H1 (cell line): ENCODE results near the gene C22orf39. TPM values are rescaled to one million over a fixed set of nuclear protein-coding genes. Genes with fewer than 3 reads are reported as not detected.

Experiments
- CTCF ChIA-PET: fragments of 300-600 bp; sonication (Branson Sonifier 250); formaldehyde crosslinking; loops from one replicate; lab custom pipeline; 2021; ENCODE audit not compliant: partially characterized antibody; lab: Charles Lee
- POLR2A ChIA-PET: fragments of 300-600 bp; sonication (Branson Sonifier 250); formaldehyde crosslinking; loops from one replicate; lab custom pipeline; 2021; ENCODE audit warnings: inconsistent platforms; ENCODE audit not compliant: partially characterized antibody; lab: Charles Lee
- DNase-seq, 2 experiments: peaks; one replicate each; pipeline versions ENCODE4 v3.0.0 to v3.0.0-alpha.2; 2010 to 2022; ENCODE audit warnings: low spot score in 2 of 2, low read depth in 1 of 2, mixed read lengths in 1 of 2
- FAIRE-seq: peaks from 2 replicates; lab custom pipeline; 2011; peaks lifted over from hg19 to GRCh38; lab: Jason Lieb, UNC
- H2AFZ ChIP-seq: 2 replicates; pipeline ENCODE4 v1.8.1; 2012; ENCODE audit warnings: low read length, inconsistent platforms
- H2AK5ac ChIP-seq: 2 replicates; pipeline ENCODE4 v1.6.1; 2013; ENCODE audit warnings: low read depth, low read length
- H2BK120ac ChIP-seq: replicated peaks from 2 replicates; pipeline ENCODE3; 2013; ENCODE audit warnings: low read depth, low read length, inconsistent platforms
- H2BK12ac ChIP-seq: 2 replicates; pipeline ENCODE4 v1.6.1; 2013; ENCODE audit warnings: low read depth, low read length
- H2BK15ac ChIP-seq: 2 replicates; pipeline ENCODE4 v1.6.1; 2013; ENCODE audit warnings: low read length
- H2BK20ac ChIP-seq: 2 replicates; pipeline ENCODE4 v1.6.1; 2013; ENCODE audit warnings: low read length
- H2BK5ac ChIP-seq: 2 replicates; pipeline ENCODE4 v1.6.1; 2013; ENCODE audit warnings: low read depth, low read length
- H3K14ac ChIP-seq: 2 replicates; pipeline ENCODE4 v1.6.1; 2013; ENCODE audit warnings: inconsistent platforms; ENCODE audit not compliant: insufficient read length
- H3K18ac ChIP-seq: 2 replicates; pipeline ENCODE4 v1.6.1; 2013; ENCODE audit warnings: low read length; ENCODE audit errors: extremely low read depth
- H3K23ac ChIP-seq: 2 replicates; pipeline ENCODE4 v1.6.1; 2013; ENCODE audit warnings: inconsistent platforms; ENCODE audit not compliant: insufficient read length
- H3K23me2 ChIP-seq: 2 replicates; pipeline ENCODE4 v1.6.1; 2013; ENCODE audit warnings: low read depth, low read length
- H3K27ac ChIP-seq: 2 replicates; pipeline ENCODE4 v1.6.1; 2011; ENCODE audit warnings: low read depth, low read length, inconsistent platforms
- H3K27me3 ChIP-seq, 4 experiments: replicated peaks in 1 of 4; 1 replicate in 1 of 4; 2 replicates in 3 of 4; pipeline versions ENCODE4 v1.6.1 to v1.8.1; 2011 to 2013; ENCODE audit warnings: low read length in 3 of 4, mild to moderate bottlenecking in 3 of 4, inconsistent platforms in 2 of 4, mixed read lengths in 2 of 4, moderate library complexity in 1 of 4; ENCODE audit not compliant: control insufficient read depth in 3 of 4, insufficient read depth in 3 of 4; ENCODE audit errors: extremely low read depth in 1 of 4
- H3K36me3 ChIP-seq, 4 experiments: 2 replicates each; pipeline versions ENCODE4 v1.6.1 to v1.8.1; 2011 to 2013; ENCODE audit warnings: mild to moderate bottlenecking in 4 of 4, low read length in 3 of 4, moderate library complexity in 2 of 4, control low read depth in 1 of 4, inconsistent platforms in 1 of 4; ENCODE audit not compliant: insufficient read depth in 4 of 4, control insufficient read depth in 2 of 4
- H3K4ac ChIP-seq: replicated peaks from 2 replicates; pipeline ENCODE3; 2013; ENCODE audit warnings: low read length, low read depth, mixed read lengths, inconsistent platforms; ENCODE audit not compliant: insufficient read length
- H3K4me1 ChIP-seq, 4 experiments: replicated peaks in 1 of 4; 1 replicate in 1 of 4; 2 replicates in 3 of 4; pipeline versions ENCODE4 v1.6.1 to v1.8.1; 2011 to 2013; ENCODE audit warnings: low read length in 3 of 4, inconsistent platforms in 2 of 4, mixed read lengths in 1 of 4; ENCODE audit not compliant: insufficient read depth in 4 of 4, control insufficient read depth in 3 of 4
- H3K4me2 ChIP-seq, 2 experiments: 2 replicates each; pipeline versions ENCODE4 v1.6.1 to v1.8.1; 2011 to 2013; ENCODE audit warnings: low read depth in 2 of 2, low read length in 2 of 2, control low read depth in 1 of 2, inconsistent platforms in 1 of 2, mild to moderate bottlenecking in 1 of 2; ENCODE audit not compliant: insufficient read depth in 1 of 2
- H3K4me3 ChIP-seq, 4 experiments: fragments of 200-600, 300-600 bp in 1 of 4; sonication (generic), shearing (Covaris generic), sonication (Bioruptor Twin) in 1 of 4; 2 replicates each; pipeline versions ENCODE4 v1.5.1 to v1.8.1; 2011 to 2016; ENCODE audit warnings: low read length in 4 of 4, low read depth in 3 of 4, control low read depth in 2 of 4, inconsistent platforms in 2 of 4, mild to moderate bottlenecking in 2 of 4, mixed read lengths in 1 of 4, moderate library complexity in 1 of 4; ENCODE audit not compliant: insufficient read depth in 2 of 4; ENCODE audit errors: extremely low read depth in 1 of 4
- H3K56ac ChIP-seq: replicated peaks from 2 replicates; pipeline ENCODE3; 2013; ENCODE audit warnings: low read depth, mild to moderate bottlenecking, mixed read lengths, low read length, inconsistent platforms; ENCODE audit not compliant: insufficient read length
- H3K79me1 ChIP-seq: 2 replicates; pipeline ENCODE4 v1.6.1; 2013; ENCODE audit warnings: low read depth, low read length, control low read depth
- H3K79me2 ChIP-seq, 2 experiments: 2 replicates each; pipeline versions ENCODE4 v1.6.1 to v1.8.1; 2012 to 2013; ENCODE audit warnings: low read length in 2 of 2, mild to moderate bottlenecking in 2 of 2, inconsistent platforms in 1 of 2; ENCODE audit not compliant: insufficient read depth in 2 of 2, control insufficient read depth in 1 of 2
- H3K9ac ChIP-seq, 4 experiments: replicated peaks in 1 of 4; 1 replicate in 1 of 4; 2 replicates in 3 of 4; pipeline versions ENCODE4 v1.6.1 to v1.8.1; 2011 to 2013; ENCODE audit warnings: low read depth in 3 of 4, low read length in 3 of 4, control low read depth in 2 of 4, mild to moderate bottlenecking in 2 of 4, moderate library complexity in 2 of 4, inconsistent platforms in 1 of 4; ENCODE audit errors: extremely low read depth in 1 of 4
- H3K9me3 ChIP-seq, 2 experiments: 2 replicates each; pipeline versions ENCODE4 v1.6.1 to v1.8.1; 2012 to 2013; ENCODE audit warnings: mild to moderate bottlenecking in 2 of 2, moderate library complexity in 2 of 2, control low read depth in 1 of 2, inconsistent platforms in 1 of 2, low read depth in 1 of 2, low read length in 1 of 2, mixed read lengths in 1 of 2; ENCODE audit not compliant: insufficient read depth in 2 of 2
- H4K20me1 ChIP-seq, 2 experiments: replicated peaks in 1 of 2; 2 replicates each; pipeline versions ENCODE3 to v1.8.1; 2011 to 2013; ENCODE audit warnings: inconsistent platforms in 2 of 2, low read length in 2 of 2, mild to moderate bottlenecking in 1 of 2; ENCODE audit not compliant: insufficient read depth in 2 of 2, control insufficient read depth in 1 of 2
- H4K5ac ChIP-seq: 2 replicates; pipeline ENCODE4 v1.6.1; 2013; ENCODE audit warnings: low read length, low read depth, mixed read lengths, inconsistent platforms; ENCODE audit not compliant: insufficient read length
- H4K8ac ChIP-seq: 2 replicates; pipeline ENCODE4 v1.8.0; 2013; ENCODE audit warnings: mild to moderate bottlenecking, moderate library complexity, low read length, inconsistent platforms; ENCODE audit not compliant: insufficient read depth; ENCODE audit errors: extremely low read depth
- H4K91ac ChIP-seq: replicated peaks from 2 replicates; pipeline ENCODE3; 2013; ENCODE audit warnings: low read length, mixed read lengths, inconsistent platforms; ENCODE audit not compliant: insufficient read length
- CTBP2 ChIP-seq: IDR thresholded peaks from 2 replicates; pipeline ENCODE4 v1.7.0; 2011; ENCODE audit warnings: borderline replicate concordance, mild to moderate bottlenecking, moderate library complexity, mixed read lengths, low read length; ENCODE audit not compliant: insufficient read depth, insufficient read length
- SIRT6 ChIP-seq: IDR thresholded peaks from one replicate; pipeline ENCODE4 v1.7.1; 2012; ENCODE audit warnings: low read length, inconsistent platforms
- SIX5 ChIP-seq: IDR thresholded peaks from 2 replicates; pipeline ENCODE4 v1.6.1; 2011; ENCODE audit warnings: mild to moderate bottlenecking, low read depth, low read length
- TAF7 ChIP-seq: optimal IDR thresholded peaks from 2 replicates; pipeline ENCODE3; 2011; ENCODE audit warnings: low read depth, mild to moderate bottlenecking, inconsistent platforms, low read length, moderate library complexity, borderline replicate concordance
- WGBS, 2 experiments: shearing (Covaris generic) in 1 of 2; methylation state at CpG; one replicate each; pipeline versions ENCODE4 v1.1.6 to v1.1.7; 2013 to 2015; ENCODE audit warnings: low lambda C conversion rate in 2 of 2, mixed read lengths in 2 of 2, inconsistent platforms in 1 of 2, low coverage in 1 of 2, missing lambda C conversion rate in 1 of 2; ENCODE audit not compliant: insufficient replicate concordance in 2 of 2, insufficient coverage in 1 of 2, insufficient read length in 1 of 2; ENCODE audit errors: extremely low coverage in 1 of 2, missing lambda C conversion rate in 1 of 2; 5-methylcytosine and 5-hydroxymethylcytosine counted together
- polyA plus RNA-seq, 7 experiments: library from polyadenylated mRNA; depleted of rRNA in 3 of 7; stranded (reverse) in 5 of 7; unstranded in 2 of 7; fragments of >200 nt in 5 of 7; fragments of 200-250 nt in 2 of 7; gene quantifications; 1 replicate in 5 of 7; 2 replicates in 1 of 7; 4 replicates in 1 of 7; pipeline versions ENCODE4 v1.2.1 to v1.2.3, GENCODE V29; 2011 to 2013; ENCODE audit warnings: missing spikeins in 2 of 7, mixed read lengths in 2 of 7
- total RNA-seq: library from RNA; stranded (reverse); fragmentation: NEBNext Ultra II Directional; extraction: Animal tissue kit (Norgen Biotek cat#: 25700); gene quantifications from 2 replicates; pipeline ENCODE4 v1.2.1, GENCODE V29; 2021

C22orf39 gene
- total and polyA plus RNA-seq, 2 of the 8 experiments (the other 6 are each of a cell fraction or from before 2014, with no cell fraction given), result 22.7 to 27.7 TPM

GRCh38 chr22:19454156-19454555 is 6.6 kb upstream of the C22orf39 start:
- no peak overlapping the region for H2BK20ac ChIP-seq
- no peak overlapping the region for H3K23ac ChIP-seq
- no peak overlapping the region for H2AFZ ChIP-seq
- no peaks in the 10 kb centered on the region for H3K4me1 ChIP-seq
- no peaks in the 10 kb centered on the region for H3K79me2 ChIP-seq
- no peak overlapping the region for H3K56ac ChIP-seq
- H2BK120ac ChIP-seq, result no peak overlapping the region
- no peak overlapping the region for H4K8ac ChIP-seq
- H3K9ac ChIP-seq, result no peak overlapping the region
- no peak overlapping the region for H3K27ac ChIP-seq
- H4K91ac ChIP-seq, result no peak overlapping the region
- WGBS, 2 experiments, result 86% methylated on average over 6 of the region's 6 CpGs; no CpG with 5 or more reads in 1 of the 2 experiments
- H2BK15ac ChIP-seq, result no peak overlapping the region
- no peak overlapping the region for H4K5ac ChIP-seq
- no peaks in the 10 kb centered on the region for H3K23me2 ChIP-seq
- H4K20me1 ChIP-seq, result peaks cover 3 to 10% of the 10 kb centered on the region in 2 experiments
- H3K36me3 ChIP-seq, result peaks cover 9 to 65% (median 43%) of the 10 kb centered on the region in 4 experiments
- H3K79me1 ChIP-seq, result no peaks in the 10 kb centered on the region; the same call in 1 of the 2 replicates
- no peak overlapping the region for H2BK12ac ChIP-seq
- H3K4ac ChIP-seq, result no peak overlapping the region
- no peak overlapping the region for H2AK5ac ChIP-seq
- no peak overlapping the region for H2BK5ac ChIP-seq
- no peak overlapping the region for H3K4me3 ChIP-seq
- no peaks in the 10 kb centered on the region for H3K27me3 ChIP-seq
- FAIRE-seq (no peak), DNase-seq (no peak)
- H3K14ac ChIP-seq, result no peak overlapping the region
- H3K18ac ChIP-seq, result no peak overlapping the region
- POLR2A ChIA-PET, result interaction anchor here (3.4 kb wide), 1 partner anchor 10 kb away, joined by 12 read pairs; no protein-coding TSS in a partner anchor
- H3K4me2 ChIP-seq, result no peak overlapping the region
- no peaks in the 10 kb centered on the region for H3K9me3 ChIP-seq
- CTCF ChIA-PET, result interaction anchor here (1.1 to 4.7 kb wide), 3 partner anchors 11 to 49 kb away, joined by 3 to 19 read pairs (median 5); no protein-coding TSS in a partner anchor
- TF ChIP-seq SIX5, result no peak
- TF ChIP-seq CTBP2, result no peak
- no peak for TF ChIP-seq SIRT6
- TF ChIP-seq TAF7, result no peak
